Stimulated activated CD4-positive, alpha-beta T cell treated with anti-CD3 and anti-CD28 coated beads, Interleukin-1b, Interleukin-23, amount 100 ng/mL, for 1 hour (primary cell): ENCODE measurements around the gene PIGC.
A peak's percentile ranks its signal among the peaks of the same experiment; 100 is the strongest.

Source experiments
- DNase-seq, 2 donors: peaks; one replicate each; pipeline ENCODE4 v3.0.0-alpha.2; 2020; ENCODE audit warnings: low read depth in 2 of 2

PIGC gene

GRCh38 chr1:172443666-172444453 lies at the start of gene PIGC:
PIGC (minus strand) TSS chr1:172444069; CDS start chr1:172442622, 1,447 bp downstream.
- peak; percentile 73 to 86 for DNase-seq

GRCh38 chr1:172492421-172492820 lies 48.6 kb upstream of the PIGC start:
- no peak for DNase-seq

GRCh38 chr1:172489847-172490246 lies 46.0 kb upstream of the PIGC start:
- DNase-seq = no peak

GRCh38 chr1:172488393-172488792 lies 44.5 kb upstream of the PIGC start:
- no peak for DNase-seq

- DNase-seq = no peak
Measured at GRCh38 chr1:172487550-172487949, 43.7 kb upstream of the PIGC start.

- DNase-seq = no peak
Measured at GRCh38 chr1:172486805-172487454, 43.1 kb upstream of the PIGC start.

GRCh38 chr1:172485626-172486025 lies 41.8 kb upstream of the PIGC start:
- DNase-seq = no peak

- DNase-seq = no peak
Measured at GRCh38 chr1:172484252-172484651, 40.4 kb upstream of the PIGC start.

- no peak for DNase-seq
Measured at GRCh38 chr1:172483448-172483847, 39.6 kb upstream of the PIGC start.

GRCh38 chr1:172482044-172482443 lies 38.2 kb upstream of the PIGC start:
- no peak for DNase-seq

- DNase-seq = no peak
Measured at GRCh38 chr1:172480431-172480830, 36.6 kb upstream of the PIGC start.

- DNase-seq = no peak
Measured at GRCh38 chr1:172478485-172478884, 34.6 kb upstream of the PIGC start.

- DNase-seq = no peak
Measured at GRCh38 chr1:172477741-172478140, 33.9 kb upstream of the PIGC start.

GRCh38 chr1:172477216-172477615 lies 33.3 kb upstream of the PIGC start:
- DNase-seq = no peak

- DNase-seq = no peak
Measured at GRCh38 chr1:172476218-172476811, 32.4 kb upstream of the PIGC start.

GRCh38 chr1:172473842-172474241 lies 30.0 kb upstream of the PIGC start:
- DNase-seq = no peak

GRCh38 chr1:172473302-172473701 lies 29.4 kb upstream of the PIGC start:
- no peak for DNase-seq

- DNase-seq = no peak
Measured at GRCh38 chr1:172472495-172472894, 28.6 kb upstream of the PIGC start.

- DNase-seq = no peak
Measured at GRCh38 chr1:172471666-172472065, 27.8 kb upstream of the PIGC start.

- DNase-seq = no peak
Measured at GRCh38 chr1:172470149-172470548, 26.3 kb upstream of the PIGC start.

- no peak for DNase-seq
Measured at GRCh38 chr1:172469717-172470116, 25.8 kb upstream of the PIGC start.

GRCh38 chr1:172468296-172468695 lies 24.4 kb upstream of the PIGC start:
- DNase-seq = no peak

- DNase-seq = no peak
Measured at GRCh38 chr1:172467446-172467845, 23.6 kb upstream of the PIGC start.
